GM13977 (cell line): ENCODE data around the gene LRP5.

Source experiments
- DNase-seq: peaks from one replicate; pipeline ENCODE4 v3.0.0; 2012; ENCODE audit warnings: low spot score
- CTCF ChIP-seq: IDR thresholded peaks from 2 replicates; pipeline ENCODE4 v1.5.1; 2012; ENCODE audit warnings: mild to moderate bottlenecking, control low read depth; ENCODE audit not compliant: insufficient read depth; ENCODE audit errors: extremely low read depth, missing control alignments
- in situ Hi-C: fragments of 300-500 bp; cut with MboI; formaldehyde crosslinking; loops from one replicate; pipeline ENCODE4 v1.12.0; 2022; ENCODE audit warnings: low sequenced_read_pairs, low pct_unique_long_range_greater_than_20kb, mixed read lengths, inconsistent platforms; ENCODE audit not compliant: unreplicated experiment

The LRP5 gene

GRCh38 chr11:68358416-68358815 lies 46.0 kb downstream of the LRP5 start:
- DNase-seq = no peak
- in situ Hi-C loops = no loop called here
- no peak for TF ChIP-seq CTCF

- DNase-seq = no peak
- TF ChIP-seq CTCF = no peak
- in situ Hi-C loops = no loop called here
Measured at GRCh38 chr11:68361702-68362101, 49.3 kb downstream of the LRP5 start.

- in situ Hi-C loops = no loop called here
- DNase-seq = no peak
- no peak for TF ChIP-seq CTCF
Measured at GRCh38 chr11:68362801-68363379, 50.5 kb downstream of the LRP5 start.

- DNase-seq = no peak
- TF ChIP-seq CTCF = no peak
- in situ Hi-C loops = no loop called here
Measured at GRCh38 chr11:68363776-68364175, 51.4 kb downstream of the LRP5 start.

- in situ Hi-C loops = no loop called here
- no peak for TF ChIP-seq CTCF
- no peak for DNase-seq
Measured at GRCh38 chr11:68364581-68364980, 52.2 kb downstream of the LRP5 start.

GRCh38 chr11:68365943-68366435 lies 53.6 kb downstream of the LRP5 start:
- DNase-seq = no peak
- in situ Hi-C loops = no loop called here
- TF ChIP-seq CTCF = no peak

- no peak for DNase-seq
- no peak for TF ChIP-seq CTCF
- in situ Hi-C loops = no loop called here
Measured at GRCh38 chr11:68367252-68367651, 54.9 kb downstream of the LRP5 start.
